GM18870 (cell line): ENCODE data around the gene IL1RAPL2.

Experiments
- ATAC-seq: cut with Tn5 transposase; IDR thresholded peaks from one replicate; pipeline ENCODE4 v1.9.1; 2021; ENCODE audit warnings: moderate library complexity; ENCODE audit not compliant: unreplicated experiment

IL1RAPL2 gene

GRCh38 chrX:105550043-105550663 lies 984.2 kb downstream of the IL1RAPL2 start:
- ATAC-seq, result no peak

DNA sequence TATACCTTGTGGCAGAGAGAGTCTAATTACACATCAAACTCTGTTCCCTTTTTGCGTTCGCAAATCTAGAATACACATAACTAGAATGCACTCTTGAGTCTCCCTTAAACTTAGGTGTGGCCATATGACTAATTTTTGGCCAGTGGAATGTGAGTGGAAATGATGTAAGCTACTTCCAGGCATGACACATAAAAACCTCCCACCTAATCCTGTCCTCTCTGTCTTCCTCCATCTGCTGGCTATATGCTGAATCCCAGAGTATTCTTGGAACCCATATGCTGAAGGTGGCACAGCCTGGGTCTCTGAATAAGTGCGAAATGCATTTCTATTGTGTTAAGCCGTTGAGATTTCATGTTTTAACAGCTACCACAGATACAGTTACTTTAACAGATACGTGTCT lies 986.4 kb downstream of the IL1RAPL2 start:
- ATAC-seq, result no peak

DNA sequence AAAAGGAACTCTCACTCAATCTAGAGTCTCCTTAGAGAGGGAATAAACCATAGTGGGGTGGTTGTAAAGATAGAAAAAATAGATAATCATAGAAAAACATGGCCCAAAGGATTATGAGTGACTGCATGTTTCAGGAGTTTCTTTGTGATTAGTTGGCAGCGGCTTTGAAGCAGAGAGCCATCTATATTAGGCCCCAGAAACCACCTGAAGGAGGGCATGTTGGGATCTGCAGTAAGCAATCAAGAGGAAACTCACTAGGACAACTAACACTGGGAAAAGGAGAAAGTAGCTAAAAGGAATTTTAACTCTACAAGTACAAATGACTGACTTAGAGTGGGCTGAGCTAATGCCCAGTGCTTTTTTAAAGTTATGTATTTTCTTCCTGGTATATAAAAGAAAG lies 987.1 kb downstream of the IL1RAPL2 start:
- no peak for ATAC-seq

GRCh38 chrX:105564501-105564900 lies 998.5 kb downstream of the IL1RAPL2 start:
- ATAC-seq, result no peak

GRCh38 chrX:105565856-105566255 lies 999.9 kb downstream of the IL1RAPL2 start:
- ATAC-seq, result no peak

DNA sequence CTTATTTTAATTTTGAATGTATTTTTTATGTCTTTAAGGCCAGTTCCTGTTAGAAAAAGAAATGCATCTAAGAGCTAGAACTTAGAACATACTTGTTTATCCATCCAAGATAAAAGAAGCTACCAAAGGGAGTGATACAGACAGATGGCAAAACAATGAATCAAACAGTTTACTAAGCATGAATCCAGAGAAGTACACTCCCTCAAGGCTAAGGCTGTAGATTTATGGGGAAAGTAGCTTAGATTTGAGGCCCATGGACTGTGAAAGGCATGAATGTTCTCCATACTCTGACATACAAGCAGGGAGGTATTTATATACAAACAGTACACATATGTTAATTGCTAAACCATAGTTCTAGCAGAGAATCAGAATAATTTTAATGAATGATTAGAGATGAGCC lies 1001.1 kb downstream of the IL1RAPL2 start:
- ATAC-seq, result no peak

GRCh38 chrX:105608745-105609144 lies 1042.7 kb downstream of the IL1RAPL2 start:
- no peak for ATAC-seq

GRCh38 chrX:105609530-105609929 lies 1043.5 kb downstream of the IL1RAPL2 start:
- ATAC-seq, result no peak

GRCh38 chrX:105610411-105610810 lies 1044.4 kb downstream of the IL1RAPL2 start:
- no peak for ATAC-seq

DNA sequence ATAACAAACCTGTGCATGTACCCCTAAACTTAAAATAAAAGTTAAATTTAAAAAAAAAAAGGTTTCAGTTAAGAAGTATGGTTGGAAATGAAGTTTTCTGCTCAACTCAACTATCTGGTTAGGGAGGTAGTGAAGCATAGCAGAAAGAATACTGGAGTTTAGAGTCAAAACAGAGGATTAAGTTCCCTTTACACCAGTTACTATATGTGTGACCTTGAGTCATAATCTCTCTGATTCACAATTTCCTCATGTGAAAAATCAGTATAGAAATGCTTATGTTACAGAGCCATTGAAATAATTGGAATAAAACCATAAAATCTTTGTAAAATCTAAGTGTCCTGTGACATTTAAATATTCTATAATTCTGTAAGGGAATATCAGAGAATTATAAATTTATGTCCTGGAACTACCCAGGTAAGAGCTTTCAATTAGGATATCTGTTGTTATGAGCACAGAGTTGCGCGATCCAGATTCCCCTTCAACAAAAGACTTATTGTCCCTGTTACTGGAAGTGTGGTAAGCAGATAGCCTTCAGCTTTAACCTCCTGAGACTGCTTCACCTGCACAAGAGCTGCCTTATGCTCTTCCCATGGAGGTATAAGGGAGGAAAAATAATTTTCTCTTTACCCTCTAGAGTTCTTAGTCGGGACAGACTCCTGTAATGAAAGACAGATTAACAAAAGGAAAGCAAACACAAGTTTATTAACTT lies 1052.5 kb downstream of the IL1RAPL2 start:
- ATAC-seq, result no peak

DNA sequence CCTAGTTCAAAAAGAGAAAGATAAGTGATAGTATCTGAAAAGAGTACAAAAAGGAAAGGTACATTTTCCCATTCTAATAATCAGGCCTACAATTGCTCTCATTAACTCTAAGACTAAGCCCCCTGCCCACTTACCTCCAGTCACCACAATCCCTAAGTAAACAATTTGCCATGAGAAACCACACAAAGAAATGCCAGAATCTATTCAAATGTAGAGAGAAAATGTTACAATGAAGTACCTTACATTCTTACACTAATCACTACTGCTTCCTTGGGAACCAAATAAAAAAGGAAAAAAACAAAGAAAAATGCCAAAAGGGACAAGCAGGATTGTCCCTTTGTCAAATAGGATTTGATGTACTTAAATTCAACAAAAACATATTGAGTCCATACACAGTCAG lies 1068.2 kb downstream of the IL1RAPL2 start:
- no peak for ATAC-seq

DNA sequence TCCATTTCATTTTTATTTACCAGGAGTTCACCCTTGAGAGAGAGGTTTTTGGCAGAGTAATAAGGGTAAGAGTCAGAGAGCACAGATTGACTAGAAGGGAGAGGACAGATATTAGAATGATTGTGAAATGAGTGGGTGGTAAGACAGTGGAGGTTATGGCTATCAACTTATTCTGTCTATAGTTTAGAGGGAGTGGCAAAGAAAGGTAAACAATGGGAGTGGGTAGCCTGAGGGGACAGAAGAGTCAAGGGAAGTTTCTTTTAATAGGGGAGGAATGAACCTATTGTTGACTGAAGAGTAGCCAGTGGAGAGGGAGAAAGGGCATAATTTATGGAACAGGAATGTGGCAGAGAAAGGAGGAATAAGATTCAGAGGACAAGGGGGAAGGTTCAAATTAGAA lies 1069.8 kb downstream of the IL1RAPL2 start:
- ATAC-seq, result no peak

DNA sequence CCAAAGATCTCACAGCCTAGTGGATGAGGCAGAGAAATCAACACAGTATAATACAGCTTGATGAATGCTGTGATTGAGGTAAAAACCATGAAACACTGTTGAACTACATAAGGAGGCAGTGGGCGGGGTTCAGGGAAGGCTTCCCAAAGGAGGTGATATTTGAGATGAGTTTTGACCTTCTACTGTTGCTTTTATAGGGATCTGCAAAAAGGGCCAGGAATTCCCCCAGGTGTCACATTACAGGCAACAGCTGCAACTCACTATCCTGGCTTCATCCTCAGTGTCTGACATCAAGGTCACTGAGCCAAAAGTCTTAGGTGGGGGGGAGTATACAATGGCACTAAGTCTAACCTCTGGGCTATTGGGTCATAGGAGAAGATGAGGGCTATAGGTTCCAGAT lies 1070.7 kb downstream of the IL1RAPL2 start:
- no peak for ATAC-seq

DNA sequence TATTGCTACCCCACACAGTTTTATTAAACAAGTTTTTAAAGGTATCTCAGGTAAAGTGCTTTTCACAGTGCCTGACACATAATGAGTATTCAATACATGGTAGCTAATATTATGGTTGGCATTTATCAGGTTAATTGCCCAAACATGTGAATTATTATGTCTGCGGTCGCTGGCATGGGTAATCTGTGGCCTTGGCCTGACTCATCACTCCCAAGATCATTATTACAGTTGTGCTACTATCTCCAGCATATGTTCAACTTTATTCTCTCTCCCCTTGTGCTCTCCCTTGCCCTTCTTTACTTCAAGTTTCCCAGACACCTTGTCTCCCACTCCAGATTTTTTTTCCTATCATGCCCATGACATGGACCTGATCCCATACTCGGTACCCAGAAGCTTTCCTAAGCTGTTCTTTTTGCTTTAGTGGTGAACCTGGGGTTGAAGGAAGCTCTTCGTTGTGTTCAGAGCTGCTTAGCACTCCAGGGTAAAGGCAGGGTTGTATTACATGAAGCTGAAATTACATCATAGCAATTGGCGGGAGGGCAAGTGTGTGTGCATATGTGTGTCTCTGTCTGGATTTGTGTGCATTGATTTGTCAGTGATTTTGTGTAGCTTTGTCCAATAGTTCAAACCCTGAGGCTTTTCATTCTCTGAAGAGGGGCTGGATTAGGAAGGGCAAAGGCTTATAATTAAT lies 1079.8 kb downstream of the IL1RAPL2 start:
- no peak for ATAC-seq

GRCh38 chrX:105646592-105647372 lies 1080.8 kb downstream of the IL1RAPL2 start:
- no peak for ATAC-seq

DNA sequence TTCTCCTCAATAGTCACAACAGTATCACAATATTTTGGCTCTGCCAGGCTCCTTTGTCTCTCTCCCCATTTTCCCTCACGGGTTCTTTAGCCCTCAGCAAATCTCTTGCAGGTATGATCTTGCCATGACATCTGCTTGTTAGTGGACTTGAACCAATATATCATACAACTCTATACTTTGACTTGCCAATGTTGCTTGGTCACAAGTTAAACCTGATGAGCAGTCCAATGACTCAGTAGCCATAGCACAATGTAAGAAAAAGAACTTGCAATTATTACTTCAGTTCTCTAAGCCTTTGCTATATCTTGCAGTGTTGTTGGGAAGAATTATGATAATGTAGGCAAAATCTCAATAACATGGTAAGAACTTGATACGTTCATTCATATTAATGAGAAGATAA lies 1081.8 kb downstream of the IL1RAPL2 start:
- no peak for ATAC-seq

- no peak for ATAC-seq
These were observed 1082.7 kb downstream of the IL1RAPL2 start for GRCh38 chrX:105648732-105649131.

DNA sequence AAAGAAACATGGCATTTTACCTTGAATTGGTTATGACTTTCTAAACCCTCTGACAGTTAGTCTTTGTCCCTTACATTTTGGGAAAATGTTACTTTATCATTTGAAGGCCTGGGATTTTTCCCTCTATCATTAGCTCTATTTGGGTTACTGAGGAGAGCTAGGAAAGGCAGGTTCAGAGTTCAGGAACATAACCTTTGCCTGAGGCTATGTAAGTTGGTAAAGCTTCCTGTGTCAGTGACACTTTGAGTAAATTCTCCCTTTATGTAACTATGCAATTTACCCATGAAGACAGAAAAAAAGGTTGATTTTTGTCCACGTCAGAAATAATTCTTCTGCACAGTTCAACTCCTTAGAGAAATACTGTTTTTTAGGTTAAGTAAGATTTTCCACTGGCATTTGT lies 1084.6 kb downstream of the IL1RAPL2 start:
- ATAC-seq, result no peak

GRCh38 chrX:105650986-105651385 lies 1085.0 kb downstream of the IL1RAPL2 start:
- no peak for ATAC-seq

- no peak for ATAC-seq
These were observed 1087.9 kb downstream of the IL1RAPL2 start for GRCh38 chrX:105653891-105654290.

GRCh38 chrX:105658136-105658535 lies 1092.1 kb downstream of the IL1RAPL2 start:
- ATAC-seq, result no peak
